GM23338 (cell line): ENCODE measurements around the gene HK2.

Experiments
- CREB1 ChIP-seq: fragments of 250-450 bp; sonication (Bioruptor Pico); IDR thresholded peaks from 2 replicates; pipeline ENCODE4 v1.5.0; 2020; ENCODE audit warnings: low read depth, mild to moderate bottlenecking, moderate library complexity
- CTCF ChIP-seq, 2 experiments: fragments of 200-600 bp in 1 of 2; sonication (generic) in 1 of 2; conservative IDR thresholded peaks; 2 replicates each; pipeline versions ENCODE4 v1.5.1 to v1.6.1; 2016 to 2017; ENCODE audit warnings: antibody characterized with exemption in 2 of 2, low read depth in 2 of 2, mild to moderate bottlenecking in 2 of 2, moderate library complexity in 1 of 2
- ETS1 ChIP-seq: IDR thresholded peaks from 2 replicates; pipeline ENCODE4 v1.6.1; 2016; ENCODE audit warnings: antibody characterized with exemption
- EZH2 ChIP-seq: fragments of 200-600 bp; sonication (generic); IDR thresholded peaks from one replicate; pipeline ENCODE4 v1.8.0; 2017; ENCODE audit warnings: antibody characterized with exemption, mild to moderate bottlenecking, low read depth; ENCODE audit not compliant: unreplicated experiment
- EZH2phosphoT487 ChIP-seq: fragments of 200-600 bp; sonication (generic); IDR thresholded peaks from one replicate; pipeline ENCODE4 v1.8.1; 2018; ENCODE audit warnings: antibody characterized with exemption; ENCODE audit not compliant: unreplicated experiment
- JUNB ChIP-seq: IDR thresholded peaks from one replicate; pipeline ENCODE4 v1.6.1; 2016; ENCODE audit warnings: antibody characterized with exemption; ENCODE audit not compliant: unreplicated experiment
- NANOG ChIP-seq: IDR thresholded peaks from 2 replicates; pipeline ENCODE4 v1.6.1; 2016; ENCODE audit warnings: antibody characterized with exemption, borderline replicate concordance
- POLR2AphosphoS5 ChIP-seq: IDR thresholded peaks from 2 replicates; pipeline ENCODE4 v1.6.1; 2016; ENCODE audit warnings: antibody characterized with exemption, low read depth
- REST ChIP-seq: IDR thresholded peaks from one replicate; pipeline ENCODE4 v1.6.1; 2018; ENCODE audit warnings: antibody characterized with exemption; ENCODE audit not compliant: unreplicated experiment
- STAT1 ChIP-seq: IDR thresholded peaks from one replicate; pipeline ENCODE4 v1.6.1; 2016; ENCODE audit warnings: antibody characterized with exemption; ENCODE audit not compliant: unreplicated experiment
- ZNF114 ChIP-seq: fragments of 250-450 bp; sonication (Bioruptor Pico); IDR thresholded peaks from 2 replicates; pipeline ENCODE4 v1.5.0; 2020; ENCODE audit warnings: mild to moderate bottlenecking, moderate library complexity
- ZNF462 ChIP-seq: fragments of 250-450 bp; sonication (Bioruptor Pico); IDR thresholded peaks from 2 replicates; pipeline ENCODE4 v1.5.0; 2020; ENCODE audit warnings: mild to moderate bottlenecking, moderate library complexity

GRCh38 chr2:74930811-74931486 lies 97.0 kb downstream of the HK2 start:
- TF ChIP-seq CTCF (conservative IDR thresholded peaks at IDR 0.05; ENCODE audit: low read depth in 2 of 2) (no peak), POLR2AphosphoS5 (no peak), JUNB (no peak), ZNF462 (CRISPR knock-in tag) (no peak), REST (no peak), NANOG (no peak), EZH2phosphoT487 (no peak), EZH2 (no peak), CREB1 (CRISPR knock-in tag) (no peak), ZNF114 (no peak), STAT1 (no peak), ETS1 (no peak)
